SU-DHL-6 (cell line): ENCODE measurements around the gene PLCH1.

Source experiments
- EZH2phosphoT487 ChIP-seq: fragments of 200-600 bp; sonication (generic), shearing (Covaris generic); conservative IDR thresholded peaks from 2 replicates; pipeline ENCODE4 v1.6.1; 2018; ENCODE audit warnings: mild to moderate bottlenecking, antibody characterized with exemption, low read length, moderate library complexity, mixed read lengths
- TF ChIP-seq, protein P1 (sequence below): fragments of 200-600 bp; sonication (generic); IDR thresholded peaks from one replicate; pipeline ENCODE4 v1.5.1; 2017; ENCODE audit warnings: antibody characterized with exemption, mild to moderate bottlenecking, low read length, moderate library complexity; ENCODE audit not compliant: insufficient read depth, poor library complexity, severe bottlenecking

DNA sequence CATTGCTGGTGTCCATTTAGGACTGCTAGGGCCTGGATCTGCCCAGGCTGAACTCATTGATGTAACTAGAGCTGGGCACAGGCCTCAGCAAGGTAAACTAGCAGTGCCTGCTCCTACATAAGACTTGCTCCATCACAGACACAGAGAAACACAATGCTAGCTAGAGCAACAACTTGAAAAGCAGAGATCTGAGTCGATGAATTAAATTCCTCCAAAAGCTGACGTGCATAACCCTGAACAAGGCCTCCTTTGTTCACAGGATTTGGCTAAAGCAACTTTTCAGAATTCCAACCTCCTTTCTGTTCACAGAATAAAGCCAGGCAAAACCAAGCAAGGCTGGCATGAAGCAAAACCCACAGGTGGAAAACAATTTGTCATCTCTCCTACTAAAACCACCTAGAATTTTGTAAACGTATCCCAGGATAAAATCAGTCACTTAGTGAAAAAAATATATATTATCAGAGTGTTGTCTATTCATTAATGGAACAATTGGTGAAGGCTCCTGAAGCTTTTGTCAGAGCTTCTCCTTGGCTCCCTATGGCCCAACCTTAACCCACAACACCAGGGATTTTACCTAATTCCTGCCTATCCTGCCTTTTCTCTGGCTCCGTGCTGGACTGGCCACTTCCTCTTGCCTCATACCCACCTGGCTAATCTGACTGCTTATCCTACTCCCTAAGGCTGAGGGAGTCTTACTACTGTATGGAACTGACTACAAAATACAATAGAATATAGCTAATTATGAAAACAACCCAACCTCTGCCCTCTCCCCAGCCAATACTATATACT is 39.9 kb downstream of the PLCH1 start:
- TF ChIP-seq, protein P1, sequence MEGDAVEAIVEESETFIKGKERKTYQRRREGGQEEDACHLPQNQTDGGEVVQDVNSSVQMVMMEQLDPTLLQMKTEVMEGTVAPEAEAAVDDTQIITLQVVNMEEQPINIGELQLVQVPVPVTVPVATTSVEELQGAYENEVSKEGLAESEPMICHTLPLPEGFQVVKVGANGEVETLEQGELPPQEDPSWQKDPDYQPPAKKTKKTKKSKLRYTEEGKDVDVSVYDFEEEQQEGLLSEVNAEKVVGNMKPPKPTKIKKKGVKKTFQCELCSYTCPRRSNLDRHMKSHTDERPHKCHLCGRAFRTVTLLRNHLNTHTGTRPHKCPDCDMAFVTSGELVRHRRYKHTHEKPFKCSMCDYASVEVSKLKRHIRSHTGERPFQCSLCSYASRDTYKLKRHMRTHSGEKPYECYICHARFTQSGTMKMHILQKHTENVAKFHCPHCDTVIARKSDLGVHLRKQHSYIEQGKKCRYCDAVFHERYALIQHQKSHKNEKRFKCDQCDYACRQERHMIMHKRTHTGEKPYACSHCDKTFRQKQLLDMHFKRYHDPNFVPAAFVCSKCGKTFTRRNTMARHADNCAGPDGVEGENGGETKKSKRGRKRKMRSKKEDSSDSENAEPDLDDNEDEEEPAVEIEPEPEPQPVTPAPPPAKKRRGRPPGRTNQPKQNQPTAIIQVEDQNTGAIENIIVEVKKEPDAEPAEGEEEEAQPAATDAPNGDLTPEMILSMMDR = no peak
- TF ChIP-seq EZH2phosphoT487 = no peak
